ENCODE measurements around the gene PXYLP1.

The PXYLP1 gene

GRCh38 chr3:141276398-141276797 is 44.8 kb downstream of the PXYLP1 start:
- FAIRE-seq (no peak), DNase-seq (ENCODE audit: insufficient read length) (no peak)
- TF ChIP-seq POLR2A (IDR thresholded peaks at IDR 0.05; ENCODE audit: low read depth, low read length): no peak
- TF ChIP-seq TAF1 (IDR thresholded peaks at IDR 0.05; ENCODE audit: borderline replicate concordance, low read depth, low read length): no peak
- TF ChIP-seq POLR2AphosphoS5 (IDR thresholded peaks at IDR 0.05; ENCODE audit: low read depth, low read length): no peak

GRCh38 chr3:141277451-141277850 is 45.8 kb downstream of the PXYLP1 start:
- TF ChIP-seq TAF1 (IDR thresholded peaks at IDR 0.05; ENCODE audit: borderline replicate concordance, low read depth, low read length) (no peak), POLR2A (IDR thresholded peaks at IDR 0.05; ENCODE audit: low read depth, low read length) (no peak), POLR2AphosphoS5 (IDR thresholded peaks at IDR 0.05; ENCODE audit: low read depth, low read length) (no peak)
- DNase-seq (ENCODE audit: insufficient read length) (no peak), FAIRE-seq (no peak)

GRCh38 chr3:141278196-141279076 is 46.8 kb downstream of the PXYLP1 start:
- no peak for DNase-seq (ENCODE audit: insufficient read length)
- TF ChIP-seq TAF1 (IDR thresholded peaks at IDR 0.05; ENCODE audit: borderline replicate concordance, low read depth, low read length) (no peak), POLR2AphosphoS5 (IDR thresholded peaks at IDR 0.05; ENCODE audit: low read depth, low read length) (no peak), POLR2A (IDR thresholded peaks at IDR 0.05; ENCODE audit: low read depth, low read length) (no peak)
- no peak for FAIRE-seq

- TF ChIP-seq POLR2A (IDR thresholded peaks at IDR 0.05; ENCODE audit: low read depth, low read length) (no peak), TAF1 (IDR thresholded peaks at IDR 0.05; ENCODE audit: borderline replicate concordance, low read depth, low read length) (no peak), POLR2AphosphoS5 (IDR thresholded peaks at IDR 0.05; ENCODE audit: low read depth, low read length) (no peak)
- FAIRE-seq (peak; percentile 84), DNase-seq (ENCODE audit: insufficient read length) (no peak)
These were observed 47.7 kb downstream of the PXYLP1 start for GRCh38 chr3:141279077-141279967.

GRCh38 chr3:141280086-141280485 is 48.5 kb downstream of the PXYLP1 start:
- DNase-seq (ENCODE audit: insufficient read length) (no peak), FAIRE-seq (no peak)
- TF ChIP-seq POLR2A (IDR thresholded peaks at IDR 0.05; ENCODE audit: low read depth, low read length) (no peak), POLR2AphosphoS5 (IDR thresholded peaks at IDR 0.05; ENCODE audit: low read depth, low read length) (no peak), TAF1 (IDR thresholded peaks at IDR 0.05; ENCODE audit: borderline replicate concordance, low read depth, low read length) (no peak)

GRCh38 chr3:141280690-141281089 is 49.1 kb downstream of the PXYLP1 start:
- FAIRE-seq (no peak), DNase-seq (ENCODE audit: insufficient read length) (no peak)
- TF ChIP-seq POLR2A (IDR thresholded peaks at IDR 0.05; ENCODE audit: low read depth, low read length) (no peak), POLR2AphosphoS5 (IDR thresholded peaks at IDR 0.05; ENCODE audit: low read depth, low read length) (no peak), TAF1 (IDR thresholded peaks at IDR 0.05; ENCODE audit: borderline replicate concordance, low read depth, low read length) (no peak)

- TF ChIP-seq POLR2AphosphoS5 (IDR thresholded peaks at IDR 0.05; ENCODE audit: low read depth, low read length) (no peak), TAF1 (IDR thresholded peaks at IDR 0.05; ENCODE audit: borderline replicate concordance, low read depth, low read length) (no peak), POLR2A (IDR thresholded peaks at IDR 0.05; ENCODE audit: low read depth, low read length) (no peak)
- FAIRE-seq: no peak
- DNase-seq (ENCODE audit: insufficient read length): no peak
These were observed 53.9 kb downstream of the PXYLP1 start for GRCh38 chr3:141285570-141285969.

GRCh38 chr3:141286856-141287255 is 55.2 kb downstream of the PXYLP1 start:
- TF ChIP-seq POLR2A (IDR thresholded peaks at IDR 0.05; ENCODE audit: low read depth, low read length) (no peak), TAF1 (IDR thresholded peaks at IDR 0.05; ENCODE audit: borderline replicate concordance, low read depth, low read length) (no peak), POLR2AphosphoS5 (IDR thresholded peaks at IDR 0.05; ENCODE audit: low read depth, low read length) (no peak)
- DNase-seq (ENCODE audit: insufficient read length): no peak
- FAIRE-seq: no peak

GRCh38 chr3:141287326-141287725 is 55.7 kb downstream of the PXYLP1 start:
- DNase-seq (ENCODE audit: insufficient read length) (no peak), FAIRE-seq (no peak)
- TF ChIP-seq POLR2A (IDR thresholded peaks at IDR 0.05; ENCODE audit: low read depth, low read length) (no peak), TAF1 (IDR thresholded peaks at IDR 0.05; ENCODE audit: borderline replicate concordance, low read depth, low read length) (no peak), POLR2AphosphoS5 (IDR thresholded peaks at IDR 0.05; ENCODE audit: low read depth, low read length) (no peak)

GRCh38 chr3:141288336-141288990 is 56.8 kb downstream of the PXYLP1 start:
- FAIRE-seq (no peak), DNase-seq (ENCODE audit: insufficient read length) (no peak)
- TF ChIP-seq POLR2AphosphoS5 (IDR thresholded peaks at IDR 0.05; ENCODE audit: low read depth, low read length) (no peak), POLR2A (IDR thresholded peaks at IDR 0.05; ENCODE audit: low read depth, low read length) (no peak), TAF1 (IDR thresholded peaks at IDR 0.05; ENCODE audit: borderline replicate concordance, low read depth, low read length) (no peak)

- TF ChIP-seq POLR2A (IDR thresholded peaks at IDR 0.05; ENCODE audit: low read depth, low read length) (no peak), POLR2AphosphoS5 (IDR thresholded peaks at IDR 0.05; ENCODE audit: low read depth, low read length) (no peak), TAF1 (IDR thresholded peaks at IDR 0.05; ENCODE audit: borderline replicate concordance, low read depth, low read length) (no peak)
- DNase-seq (ENCODE audit: insufficient read length): no peak
- no peak for FAIRE-seq
These were observed 57.7 kb downstream of the PXYLP1 start for GRCh38 chr3:141289228-141289772.
